Activated T-cell treated with anti-CD3 and anti-CD28 coated beads for 24 hours (primary cell): ENCODE measurements around the gene EIF4H.
"Not testable (repeated sequence)": the region's sequence is repeated elsewhere in the genome, so short reads cannot be mapped to it uniquely, and the experiment has no call there.

Source experiments
- DNase-seq: peaks from one replicate; pipeline ENCODE4 v3.0.0-alpha.2; 2020; ENCODE audit warnings: low read depth

The EIF4H gene

GRCh38 chr7:74175340-74175739 is 1.2 kb downstream of the EIF4H start:
- no peak for DNase-seq

GRCh38 chr7:74176555-74176954 is 2.4 kb downstream of the EIF4H start:
- no peak for DNase-seq

GRCh38 chr7:74178632-74179031 is 4.5 kb downstream of the EIF4H start:
- no peak for DNase-seq

GRCh38 chr7:74179935-74180604 is 5.9 kb downstream of the EIF4H start:
- no peak for DNase-seq

- no peak for DNase-seq
These were observed 6.7 kb downstream of the EIF4H start for GRCh38 chr7:74180866-74181265.

GRCh38 chr7:74181821-74182220 is 7.7 kb downstream of the EIF4H start:
- no peak for DNase-seq

- DNase-seq, result no peak
These were observed 8.4 kb downstream of the EIF4H start for GRCh38 chr7:74182453-74183090.

GRCh38 chr7:74183142-74183541 is 9.0 kb downstream of the EIF4H start:
- no peak for DNase-seq

GRCh38 chr7:74183653-74184450 is 9.7 kb downstream of the EIF4H start:
- DNase-seq, result no peak

- DNase-seq, result no peak
These were observed 10.9 kb downstream of the EIF4H start for GRCh38 chr7:74185016-74185415.

GRCh38 chr7:74185636-74186035 is 11.5 kb downstream of the EIF4H start:
- DNase-seq, result no peak

GRCh38 chr7:74187915-74188675 is 13.9 kb downstream of the EIF4H start:
- no peak for DNase-seq

- no peak for DNase-seq
These were observed 16.1 kb downstream of the EIF4H start for GRCh38 chr7:74190259-74190658.

- no peak for DNase-seq
These were observed 17.1 kb downstream of the EIF4H start for GRCh38 chr7:74191231-74191630.

GRCh38 chr7:74193054-74193453 is 18.9 kb downstream of the EIF4H start:
- DNase-seq, result no peak

GRCh38 chr7:74193913-74194312 is 19.8 kb downstream of the EIF4H start:
- DNase-seq, result no peak

- no peak for DNase-seq
These were observed 20.5 kb downstream of the EIF4H start for GRCh38 chr7:74194686-74195085.

- DNase-seq, result not testable (repeated sequence)
These were observed 21.1 kb downstream of the EIF4H start for GRCh38 chr7:74195139-74195860.

- not testable (repeated sequence) for DNase-seq
These were observed 22.0 kb downstream of the EIF4H start for GRCh38 chr7:74195968-74196654.

GRCh38 chr7:74197449-74198124 is 23.4 kb downstream of the EIF4H start:
- DNase-seq, result no peak
